OCI-LY7 (cell line): ENCODE data around the gene STK33. TPM values are rescaled to one million over a fixed set of nuclear protein-coding genes. Genes with fewer than 3 reads are reported as not detected.

Source experiments
- BruUV-seq: library from RNA; stranded (reverse); fragments of 400-500 nt; replicated peaks from 2 replicates; lab custom pipeline; 2021; lab: Mats Ljungman, UMichigan
- CTCF ChIA-PET: fragments of 300-600 bp; sonication (Branson Sonifier 250); formaldehyde crosslinking; loops from one replicate; lab custom pipeline; 2022; ENCODE audit warnings: antibody characterized with exemption; ENCODE audit not compliant: unreplicated experiment; lab: Charles Lee
- POLR2A ChIA-PET: fragments of 300-600 bp; sonication (Branson Sonifier 250); formaldehyde crosslinking; loops from one replicate; lab custom pipeline; 2022; ENCODE audit warnings: antibody characterized with exemption; lab: Charles Lee
- DNase-seq: peaks from one replicate; pipeline ENCODE4 v3.0.0-alpha.2; 2015; ENCODE audit warnings: low spot score
- H2AFZ ChIP-seq: fragments of 200-600 bp; sonication (generic), shearing (Covaris generic); 2 replicates; pipeline ENCODE4 v1.6.1; 2014; ENCODE audit warnings: mild to moderate bottlenecking, antibody characterized with exemption, low read length, moderate library complexity
- H3K27ac ChIP-seq: fragments of 200-600 bp; sonication (generic); 2 replicates; pipeline ENCODE4 v1.5.1; 2014; ENCODE audit warnings: mixed run types, low read depth, mild to moderate bottlenecking, moderate library complexity, low read length, inconsistent platforms; ENCODE audit not compliant: poor library complexity, severe bottlenecking
- H3K36me3 ChIP-seq: fragments of 200-600 bp; sonication (generic); 2 replicates; pipeline ENCODE4 v1.6.1; 2014; ENCODE audit warnings: mild to moderate bottlenecking, antibody characterized with exemption, low read length, moderate library complexity, mixed read lengths; ENCODE audit not compliant: insufficient read depth
- H3K4me1 ChIP-seq: fragments of 200-600 bp; sonication (generic); 2 replicates; pipeline ENCODE4 v1.5.1; 2014; ENCODE audit warnings: mild to moderate bottlenecking, low read length; ENCODE audit not compliant: insufficient read depth, poor library complexity, severe bottlenecking
- H3K4me2 ChIP-seq: fragments of 200-600 bp; sonication (generic); 2 replicates; pipeline ENCODE4 v1.6.1; 2014; ENCODE audit warnings: mild to moderate bottlenecking, low read length
- H3K4me3 ChIP-seq: fragments of 200-600 bp; sonication (generic); 2 replicates; pipeline ENCODE4 v1.5.1; 2014; ENCODE audit warnings: mild to moderate bottlenecking, low read depth, low read length; ENCODE audit not compliant: poor library complexity, severe bottlenecking
- H3K79me2 ChIP-seq: fragments of 200-600 bp; sonication (generic); 2 replicates; pipeline ENCODE4 v1.6.1; 2016; ENCODE audit warnings: low read depth, mild to moderate bottlenecking, low read length, moderate library complexity, mixed read lengths; ENCODE audit not compliant: insufficient read depth
- H3K9me2 ChIP-seq: fragments of 200-600 bp; sonication (generic); 2 replicates; pipeline ENCODE4 v1.6.1; 2016; ENCODE audit warnings: mild to moderate bottlenecking, low read length, mixed read lengths; ENCODE audit not compliant: insufficient read depth
- H3K9me3 ChIP-seq: fragments of 200-600 bp; sonication (generic); 2 replicates; pipeline ENCODE4 v1.6.1; 2014; ENCODE audit warnings: mild to moderate bottlenecking, mixed run types, low read length, mixed read lengths
- H4K20me1 ChIP-seq: fragments of 200-600 bp; sonication (generic); 2 replicates; pipeline ENCODE4 v1.6.1; 2014; ENCODE audit warnings: mild to moderate bottlenecking, antibody characterized with exemption, low read length, moderate library complexity, mixed read lengths; ENCODE audit not compliant: insufficient read depth
- CTCF ChIP-seq: fragments of 200-600 bp; sonication (generic); conservative IDR thresholded peaks from 2 replicates; pipeline ENCODE4 v1.5.1; 2014; ENCODE audit warnings: mild to moderate bottlenecking, antibody characterized with exemption, low read length, moderate library complexity, mixed read lengths
- EZH2phosphoT487 ChIP-seq: fragments of 200-600 bp; sonication (generic); IDR thresholded peaks from 2 replicates; pipeline ENCODE4 v1.6.1; 2018; ENCODE audit warnings: low read depth, borderline replicate concordance, mild to moderate bottlenecking, mixed run types, antibody characterized with exemption, low read length, moderate library complexity, mixed read lengths
- intact Hi-C: fragments of 100-400 bp; cut with micrococcal nuclease; formaldehyde crosslinking; loops from one replicate; pipeline ENCODE4 v1.10.0; 2022; ENCODE audit not compliant: unreplicated experiment
- total RNA-seq, 2 experiments: library from RNA; depleted of rRNA in 1 of 2; stranded (reverse); fragments of >200 nt in 1 of 2; shearing (Covaris generic) in 1 of 2; gene quantifications; 2 replicates each; pipeline ENCODE4 v1.2.3, GENCODE V29; 2014 to 2022

The STK33 gene
- total RNA-seq, 2 experiments from 2014 or later = 0.73 TPM; not detected in 1

GRCh38 chr11:8366316-8366715 lies 227.7 kb downstream of the STK33 start:
- H3K4me2 ChIP-seq = no peak overlapping the region
- no peak overlapping the region for H3K27ac ChIP-seq
- TF ChIP-seq EZH2phosphoT487 = no peak
- no peak for TF ChIP-seq CTCF
- no peaks in the 10 kb centered on the region for H3K79me2 ChIP-seq
- no peaks in the 10 kb centered on the region for H3K9me3 ChIP-seq
- ChIA-PET POLR2A (no interaction called here), CTCF (no interaction called here)
- H3K9me2 ChIP-seq = no peaks in the 10 kb centered on the region
- intact Hi-C loops = no loop called here
- H2AFZ ChIP-seq = no peak overlapping the region
- no peaks in the 10 kb centered on the region for H3K36me3 ChIP-seq
- H3K4me3 ChIP-seq = no peak overlapping the region
- BruUV-seq = no TSS peak
- H3K4me1 ChIP-seq = no peaks in the 10 kb centered on the region
- no peak for DNase-seq
- H4K20me1 ChIP-seq = no peaks in the 10 kb centered on the region

DNA sequence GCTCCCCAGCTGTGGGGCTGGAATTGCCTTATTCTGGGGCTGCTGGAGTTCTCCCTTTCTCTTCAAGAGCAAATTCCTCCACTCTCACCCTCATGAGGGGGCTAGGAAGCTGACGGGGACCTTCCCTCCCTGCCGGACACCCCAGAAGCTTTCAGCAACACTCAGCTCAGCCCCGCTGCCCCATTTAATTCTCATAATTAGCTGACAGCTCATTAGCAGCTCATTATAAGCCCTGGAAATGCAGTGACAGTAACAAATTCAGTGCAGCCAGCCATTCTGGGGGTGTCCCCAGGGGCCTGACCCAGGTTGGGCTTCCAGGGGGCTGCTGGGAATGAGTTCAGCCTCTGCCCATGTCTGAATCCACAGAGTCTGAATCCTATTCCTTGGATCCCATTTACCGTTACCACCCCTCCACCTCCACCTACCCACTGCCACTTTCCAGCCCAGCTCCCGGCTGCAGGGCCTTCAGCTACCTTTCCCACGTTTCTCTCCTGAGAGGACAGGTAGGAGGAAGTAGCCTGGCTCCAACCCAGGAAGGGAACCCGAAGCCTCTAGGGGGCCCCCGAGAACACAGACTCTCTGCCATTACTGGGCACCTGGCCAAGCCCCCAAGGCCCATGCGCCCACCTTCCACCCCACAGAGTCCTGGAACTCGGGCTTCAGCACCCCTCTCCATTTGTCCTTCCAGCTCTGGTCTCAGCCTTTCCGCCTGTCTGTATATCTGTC lies 228.6 kb downstream of the STK33 start:
- POLR2A ChIA-PET = no interaction called here
- intact Hi-C loops = no loop called here
- Histone ChIP-seq H3K9me2 (no peaks in the 10 kb centered on the region), H3K4me1 (no peaks in the 10 kb centered on the region), H3K79me2 (no peaks in the 10 kb centered on the region), H3K4me2 (no peak overlapping the region), H3K4me3 (no peak overlapping the region), H3K9me3 (no peaks in the 10 kb centered on the region), H3K36me3 (no peaks in the 10 kb centered on the region), H2AFZ (no peak overlapping the region), H3K27ac (no peak overlapping the region), H4K20me1 (no peaks in the 10 kb centered on the region)
- BruUV-seq = no TSS peak
- peak; percentile 1 for DNase-seq
- CTCF ChIA-PET = no interaction called here
- TF ChIP-seq CTCF = peak; percentile 59
- no peak for TF ChIP-seq EZH2phosphoT487

- no TSS peak for BruUV-seq
- H3K36me3 ChIP-seq = no peaks in the 10 kb centered on the region
- no peaks in the 10 kb centered on the region for H3K4me1 ChIP-seq
- H2AFZ ChIP-seq = no peak overlapping the region
- ChIA-PET CTCF (no interaction called here), POLR2A (no interaction called here)
- H3K4me2 ChIP-seq = no peak overlapping the region
- no peaks in the 10 kb centered on the region for H4K20me1 ChIP-seq
- no peaks in the 10 kb centered on the region for H3K79me2 ChIP-seq
- no peak overlapping the region for H3K4me3 ChIP-seq
- TF ChIP-seq EZH2phosphoT487 = no peak
- TF ChIP-seq CTCF = no peak
- no peaks in the 10 kb centered on the region for H3K9me2 ChIP-seq
- H3K9me3 ChIP-seq = no peaks in the 10 kb centered on the region
- intact Hi-C loops = no loop called here
- no peak for DNase-seq
- H3K27ac ChIP-seq = no peak overlapping the region
These were observed 230.1 kb downstream of the STK33 start for GRCh38 chr11:8363921-8364320.
